C4-2B (cell line): ENCODE data around the gene PDP2.
A peak's percentile ranks its signal among the peaks of the same experiment; 100 is the strongest.

Experiments used
- ZFX ChIP-seq: fragments of 450-650 bp; IDR thresholded peaks from 2 replicates; pipeline ENCODE4 v1.6.1; 2017
- TF ChIP-seq, protein P1 (sequence below): fragments of 450-650 bp; conservative IDR thresholded peaks from 2 replicates; pipeline ENCODE4 v1.5.1; 2017; ENCODE audit warnings: mild to moderate bottlenecking

GRCh38 chr16:66872943-66873684, 7.2 kb upstream of the PDP2 start:
- TF ChIP-seq, protein P1, sequence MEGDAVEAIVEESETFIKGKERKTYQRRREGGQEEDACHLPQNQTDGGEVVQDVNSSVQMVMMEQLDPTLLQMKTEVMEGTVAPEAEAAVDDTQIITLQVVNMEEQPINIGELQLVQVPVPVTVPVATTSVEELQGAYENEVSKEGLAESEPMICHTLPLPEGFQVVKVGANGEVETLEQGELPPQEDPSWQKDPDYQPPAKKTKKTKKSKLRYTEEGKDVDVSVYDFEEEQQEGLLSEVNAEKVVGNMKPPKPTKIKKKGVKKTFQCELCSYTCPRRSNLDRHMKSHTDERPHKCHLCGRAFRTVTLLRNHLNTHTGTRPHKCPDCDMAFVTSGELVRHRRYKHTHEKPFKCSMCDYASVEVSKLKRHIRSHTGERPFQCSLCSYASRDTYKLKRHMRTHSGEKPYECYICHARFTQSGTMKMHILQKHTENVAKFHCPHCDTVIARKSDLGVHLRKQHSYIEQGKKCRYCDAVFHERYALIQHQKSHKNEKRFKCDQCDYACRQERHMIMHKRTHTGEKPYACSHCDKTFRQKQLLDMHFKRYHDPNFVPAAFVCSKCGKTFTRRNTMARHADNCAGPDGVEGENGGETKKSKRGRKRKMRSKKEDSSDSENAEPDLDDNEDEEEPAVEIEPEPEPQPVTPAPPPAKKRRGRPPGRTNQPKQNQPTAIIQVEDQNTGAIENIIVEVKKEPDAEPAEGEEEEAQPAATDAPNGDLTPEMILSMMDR: peak; percentile 95
- TF ChIP-seq ZFX: 0 out of 2 replicates have a peak, but pooled peaks have one; percentile 30
